ENCODE measurements around the gene CELA2B. TPM values are rescaled to one million over a fixed set of nuclear protein-coding genes. Genes with fewer than 3 reads are reported as not detected.
"Not testable (repeated sequence)": the region's sequence is repeated elsewhere in the genome, so short reads cannot be mapped to it uniquely, and the experiment has no call there.

The CELA2B gene
- total and polyA plus RNA-seq, 11 donors, result not detected

DNA sequence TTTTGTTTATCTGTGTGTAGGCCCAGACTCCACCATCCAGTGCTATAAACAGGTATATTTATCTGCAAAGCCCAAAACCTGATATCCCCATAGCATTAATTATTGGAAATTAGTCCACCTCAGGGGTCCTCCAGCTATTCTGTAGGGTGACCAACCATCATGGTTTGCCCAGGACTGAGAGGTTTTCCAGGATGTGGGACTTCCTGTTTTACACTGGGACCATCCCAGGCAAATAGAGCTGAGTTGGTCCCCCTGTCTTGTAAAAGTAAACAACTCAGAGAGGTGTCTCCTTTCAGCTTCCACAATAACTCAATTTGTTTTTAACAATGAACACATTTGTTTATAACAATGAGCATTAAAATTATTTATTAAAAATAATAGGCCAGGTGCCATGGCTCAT lies 7.8 kb upstream of the CELA2B start:
- no peak overlapping the region for H3K27ac ChIP-seq
- ATAC-seq (no peak), DNase-seq (no peak)
- TF ChIP-seq POLR2A (IDR thresholded peaks at IDR 0.05), result no peak
- TF ChIP-seq, protein P1, sequence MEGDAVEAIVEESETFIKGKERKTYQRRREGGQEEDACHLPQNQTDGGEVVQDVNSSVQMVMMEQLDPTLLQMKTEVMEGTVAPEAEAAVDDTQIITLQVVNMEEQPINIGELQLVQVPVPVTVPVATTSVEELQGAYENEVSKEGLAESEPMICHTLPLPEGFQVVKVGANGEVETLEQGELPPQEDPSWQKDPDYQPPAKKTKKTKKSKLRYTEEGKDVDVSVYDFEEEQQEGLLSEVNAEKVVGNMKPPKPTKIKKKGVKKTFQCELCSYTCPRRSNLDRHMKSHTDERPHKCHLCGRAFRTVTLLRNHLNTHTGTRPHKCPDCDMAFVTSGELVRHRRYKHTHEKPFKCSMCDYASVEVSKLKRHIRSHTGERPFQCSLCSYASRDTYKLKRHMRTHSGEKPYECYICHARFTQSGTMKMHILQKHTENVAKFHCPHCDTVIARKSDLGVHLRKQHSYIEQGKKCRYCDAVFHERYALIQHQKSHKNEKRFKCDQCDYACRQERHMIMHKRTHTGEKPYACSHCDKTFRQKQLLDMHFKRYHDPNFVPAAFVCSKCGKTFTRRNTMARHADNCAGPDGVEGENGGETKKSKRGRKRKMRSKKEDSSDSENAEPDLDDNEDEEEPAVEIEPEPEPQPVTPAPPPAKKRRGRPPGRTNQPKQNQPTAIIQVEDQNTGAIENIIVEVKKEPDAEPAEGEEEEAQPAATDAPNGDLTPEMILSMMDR (IDR thresholded peaks at IDR 0.05), result no peak
- no peaks in the 10 kb centered on the region for H3K9me3 ChIP-seq
- no peaks in the 10 kb centered on the region for H3K27me3 ChIP-seq
- peaks cover 0 to 7% (median 0%) of the 10 kb centered on the region in 12 donors for H3K4me1 ChIP-seq
- no peaks in the 10 kb centered on the region for H3K36me3 ChIP-seq
- intact Hi-C loops (cut with DNase I), result no loop called here
- H3K4me3 ChIP-seq, result no peak overlapping the region

- no peaks in the 10 kb centered on the region for H3K9me3 ChIP-seq
- DNase-seq (no peak), ATAC-seq (no peak)
- TF ChIP-seq, protein P1 (IDR thresholded peaks at IDR 0.05), result no peak
- no peak for TF ChIP-seq POLR2A (IDR thresholded peaks at IDR 0.05)
- no peak overlapping the region for H3K27ac ChIP-seq
- H3K36me3 ChIP-seq, result no peaks in the 10 kb centered on the region
- peaks cover 0 to 3% (median 0%) of the 10 kb centered on the region in 12 donors for H3K4me1 ChIP-seq
- H3K27me3 ChIP-seq, result no peaks in the 10 kb centered on the region
- no peak overlapping the region for H3K4me3 ChIP-seq
- 59 to 78% (median 68%) methylated on average over 3 of the region's 3 CpGs for WGBS, 4 donors
- intact Hi-C loops (cut with DNase I), result no loop called here
These were observed 6.5 kb upstream of the CELA2B start for GRCh38 chr1:15469361-15469760.

- WGBS, 4 donors, result 80 to 92% (median 87%) methylated on average over 9 of the region's 9 CpGs
- H3K4me1 ChIP-seq; H3K36me3 ChIP-seq; H3K27me3 ChIP-seq; ATAC-seq; DNase-seq; H3K4me3 ChIP-seq; intact Hi-C loops (cut with DNase I); H3K9me3 ChIP-seq; H3K27ac ChIP-seq: not testable (repeated sequence)
These were observed 6.0 kb upstream of the CELA2B start for GRCh38 chr1:15469821-15470448.

GRCh38 chr1:15471067-15471466 lies 4.8 kb upstream of the CELA2B start:
- H3K27me3 ChIP-seq; H3K4me3 ChIP-seq; DNase-seq; H3K9me3 ChIP-seq; intact Hi-C loops (cut with DNase I); H3K36me3 ChIP-seq; ATAC-seq; H3K27ac ChIP-seq; H3K4me1 ChIP-seq: not testable (repeated sequence)
- 91 to 95% (median 92%) methylated on average over 5 of the region's 5 CpGs for WGBS, 4 donors

GRCh38 chr1:15471723-15472122 lies 4.2 kb upstream of the CELA2B start:
- WGBS, 4 donors, result 77 to 79% (median 78%) methylated on average over 6 of the region's 6 CpGs
- intact Hi-C loops (cut with DNase I); ATAC-seq: not testable (repeated sequence)

GRCh38 chr1:15472587-15472986 lies 3.3 kb upstream of the CELA2B start:
- TF ChIP-seq POLR2A (IDR thresholded peaks at IDR 0.05), result no peak
- TF ChIP-seq, protein P1 (IDR thresholded peaks at IDR 0.05), result no peak
- intact Hi-C loops (cut with DNase I), result no loop called here
- H3K27ac ChIP-seq, result no peak overlapping the region
- H3K36me3 ChIP-seq, result no peaks in the 10 kb centered on the region
- H3K4me1 ChIP-seq, result no peaks in the 10 kb centered on the region
- no peak overlapping the region for H3K4me3 ChIP-seq
- no peaks in the 10 kb centered on the region for H3K27me3 ChIP-seq
- H3K9me3 ChIP-seq, result no peaks in the 10 kb centered on the region
- DNase-seq (no peak), ATAC-seq (no peak)
- 83 to 93% (median 88%) methylated on average over 8 to 11 of the region's 11 CpGs for WGBS, 4 donors

More at GRCh38 chr1:15471723-15472122, 4.2 kb upstream of the CELA2B start:
- H3K4me3 ChIP-seq, H3K9me3 ChIP-seq, H3K27me3 ChIP-seq, H3K36me3 ChIP-seq, DNase-seq, H3K27ac ChIP-seq, H3K4me1 ChIP-seq: not testable (repeated sequence)

Measured in heart left ventricle (tissue), 16 donors.